ENCODE data around the gene FOXN3. TPM values are rescaled to one million over a fixed set of nuclear protein-coding genes. Genes with fewer than 3 reads are reported as not detected.

FOXN3 gene
- polyA plus RNA-seq, 3 donors: 38.7 to 57.4 (median 42.0) TPM

DNA sequence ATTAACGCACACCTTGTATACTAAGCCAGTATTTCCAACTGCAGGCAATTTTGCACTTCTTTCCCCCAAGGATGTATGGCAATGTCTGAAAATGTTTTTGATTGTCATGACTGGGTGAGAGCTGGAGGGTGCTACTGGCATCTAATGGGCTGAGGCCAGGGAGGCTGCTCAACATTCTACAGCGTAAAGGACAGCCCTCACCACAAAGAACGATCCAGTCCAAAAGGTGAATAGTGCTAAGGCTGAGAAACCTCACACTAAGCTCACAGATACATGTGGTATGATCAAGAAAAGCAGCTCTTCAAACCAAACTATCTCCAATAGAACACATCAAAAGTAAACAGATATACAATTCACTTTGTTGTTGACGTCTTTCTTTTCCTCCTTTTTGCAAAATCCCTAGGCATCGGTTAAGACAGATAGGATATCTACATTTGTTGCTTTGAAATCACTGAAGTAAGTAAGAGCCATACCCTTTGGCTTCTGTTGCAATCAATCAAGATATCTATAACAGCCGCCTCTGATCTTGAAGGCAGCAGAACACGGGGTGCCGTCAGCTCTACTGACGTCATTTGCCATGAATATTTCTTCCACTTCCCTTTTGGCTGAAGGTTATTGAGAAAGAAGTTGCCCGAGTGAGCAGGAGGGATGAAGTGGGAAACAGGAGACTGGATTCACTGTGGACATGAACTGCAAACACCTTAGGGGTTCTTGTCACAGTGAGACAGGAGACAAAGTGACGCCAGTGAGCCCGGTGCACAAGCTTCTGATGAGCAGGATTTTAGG is 218.3 kb downstream of the FOXN3 start:
- Histone ChIP-seq H3K9ac (ENCODE audit: insufficient read depth, low read length, poor library complexity, severe bottlenecking) (no peak overlapping the region), H3K36me3 (replicated peaks in 1 of 2; ENCODE audit: control insufficient read depth in 1 of 2, insufficient read depth in 2 of 2, low read length in 2 of 2) (peaks cover 5 to 33% of the 10 kb centered on the region in 2 donors), H3K4me1 (ENCODE audit: control insufficient read depth in 1 of 2, insufficient read depth in 2 of 2, low read length in 2 of 2) (peaks cover 0 to 9% of the 10 kb centered on the region in 2 donors), H3K27ac (ENCODE audit: low read depth in 1 of 2, low read length in 2 of 2) (peak overlapping the region in 1 of 2 donors; percentile 47), H3K4me3 (replicated peaks in 1 of 3; ENCODE audit: low read depth in 2 of 3, low read length in 3 of 3) (no peak overlapping the region), H3K79me2 (ENCODE audit: insufficient read depth, low read length) (peaks cover 39% of the 10 kb centered on the region), H3K27me3 (ENCODE audit: control insufficient read depth in 2 of 2, insufficient read depth in 2 of 2, low read length in 2 of 2) (no peaks in the 10 kb centered on the region), H3K9me3 (replicated peaks in 1 of 2; ENCODE audit: control insufficient read depth in 1 of 2, insufficient read depth in 1 of 2, low read length in 2 of 2) (peaks cover 6 to 10% of the 10 kb centered on the region in 2 donors), H4K20me1 (ENCODE audit: insufficient read depth, low read length) (peaks cover 94% of the 10 kb centered on the region), H2AFZ (ENCODE audit: insufficient read depth, low read depth, low read length, poor library complexity, severe bottlenecking) (no peak overlapping the region), H3K4me2 (replicated peaks; ENCODE audit: extremely low read depth, low read length, poor library complexity, severe bottlenecking) (no peak overlapping the region)
- TF ChIP-seq CTCF (IDR thresholded peaks at IDR 0.05): no peak
- peaks cover 8 to 15% (median 10%) of the 10 kb centered on the region in 7 donors for H3K9me3 Mint-ChIP-seq
- no peaks in the 10 kb centered on the region for H3K27me3 Mint-ChIP-seq (ENCODE audit: low read depth in 3 of 3)
- no CpG with 5 or more reads among the region's 12 CpGs for WGBS (ENCODE audit: insufficient coverage)
- intact Hi-C loops (cut with micrococcal nuclease): no loop called here
- peak overlapping the region; percentile 28 to 89 (median 66) for H3K27ac Mint-ChIP-seq
- DNase-seq: peak; percentile 48 to 76 (median 68)
- no peak overlapping the region for H3K4me3 Mint-ChIP-seq
- H3K36me3 Mint-ChIP-seq: peaks cover 29 to 39% of the 10 kb centered on the region in 2 donors
- peaks cover 28% of the 10 kb centered on the region for H3K4me1 Mint-ChIP-seq

GRCh38 chr14:89197623-89198022 is 219.4 kb downstream of the FOXN3 start:
- H3K27me3 ChIP-seq (ENCODE audit: control insufficient read depth in 2 of 2, insufficient read depth in 2 of 2, low read length in 2 of 2): no peaks in the 10 kb centered on the region
- DNase-seq: no peak
- Mint-ChIP-seq H3K27ac (peak overlapping the region in 3 of 7 donors; percentile 28 to 79 (median 58)), H3K9me3 (peaks cover 8 to 15% (median 10%) of the 10 kb centered on the region in 7 donors), H3K4me1 (peaks cover 24% of the 10 kb centered on the region), H3K27me3 (ENCODE audit: low read depth in 3 of 3) (no peaks in the 10 kb centered on the region), H3K4me3 (no peak overlapping the region), H3K36me3 (peaks cover 24 to 35% of the 10 kb centered on the region in 2 donors)
- peaks cover 42% of the 10 kb centered on the region for H3K79me2 ChIP-seq (ENCODE audit: insufficient read depth, low read length)
- 94% methylated on average over 3 of the region's 4 CpGs for WGBS (ENCODE audit: insufficient coverage)
- no peak overlapping the region for H3K4me3 ChIP-seq (replicated peaks in 1 of 3; ENCODE audit: low read depth in 2 of 3, low read length in 3 of 3)
- peaks cover 94% of the 10 kb centered on the region for H4K20me1 ChIP-seq (ENCODE audit: insufficient read depth, low read length)
- H2AFZ ChIP-seq (ENCODE audit: insufficient read depth, low read depth, low read length, poor library complexity, severe bottlenecking): no peak overlapping the region
- peaks cover 6 to 10% of the 10 kb centered on the region in 2 donors for H3K9me3 ChIP-seq (replicated peaks in 1 of 2; ENCODE audit: control insufficient read depth in 1 of 2, insufficient read depth in 1 of 2, low read length in 2 of 2)
- H3K4me1 ChIP-seq (ENCODE audit: control insufficient read depth in 1 of 2, insufficient read depth in 2 of 2, low read length in 2 of 2): peaks cover 0 to 9% of the 10 kb centered on the region in 2 donors
- H3K4me2 ChIP-seq (replicated peaks; ENCODE audit: extremely low read depth, low read length, poor library complexity, severe bottlenecking): no peak overlapping the region
- H3K36me3 ChIP-seq (replicated peaks in 1 of 2; ENCODE audit: control insufficient read depth in 1 of 2, insufficient read depth in 2 of 2, low read length in 2 of 2): peaks cover 3 to 27% of the 10 kb centered on the region in 2 donors
- H3K27ac ChIP-seq (ENCODE audit: low read depth in 1 of 2, low read length in 2 of 2): no peak overlapping the region
- intact Hi-C loops (cut with micrococcal nuclease): no loop called here
- H3K9ac ChIP-seq (ENCODE audit: insufficient read depth, low read length, poor library complexity, severe bottlenecking): no peak overlapping the region
- TF ChIP-seq CTCF (IDR thresholded peaks at IDR 0.05): no peak

Measured in CD14-positive monocyte (primary cell).